ENCODE measurements around the gene CASP1.

DNA sequence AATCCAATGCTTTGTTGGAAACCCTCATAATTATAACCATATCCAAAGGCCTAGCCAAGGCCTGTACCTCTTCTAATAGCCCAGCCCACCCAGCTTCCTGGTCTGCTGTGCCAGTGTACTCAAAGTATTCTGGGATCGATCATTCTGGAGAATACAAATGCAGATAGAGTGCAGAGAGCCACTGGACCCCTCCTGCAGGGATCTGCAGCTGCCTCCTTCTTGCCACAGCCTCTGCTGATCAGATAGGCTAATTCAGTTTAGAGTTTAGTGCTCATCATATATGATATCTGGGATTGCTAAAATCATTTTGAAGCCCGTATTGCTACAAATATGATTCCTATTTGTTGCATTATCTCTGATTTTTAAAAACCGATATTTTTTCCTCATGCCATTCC, 29.5 kb downstream of the CASP1 start:
- TF ChIP-seq, protein P1, sequence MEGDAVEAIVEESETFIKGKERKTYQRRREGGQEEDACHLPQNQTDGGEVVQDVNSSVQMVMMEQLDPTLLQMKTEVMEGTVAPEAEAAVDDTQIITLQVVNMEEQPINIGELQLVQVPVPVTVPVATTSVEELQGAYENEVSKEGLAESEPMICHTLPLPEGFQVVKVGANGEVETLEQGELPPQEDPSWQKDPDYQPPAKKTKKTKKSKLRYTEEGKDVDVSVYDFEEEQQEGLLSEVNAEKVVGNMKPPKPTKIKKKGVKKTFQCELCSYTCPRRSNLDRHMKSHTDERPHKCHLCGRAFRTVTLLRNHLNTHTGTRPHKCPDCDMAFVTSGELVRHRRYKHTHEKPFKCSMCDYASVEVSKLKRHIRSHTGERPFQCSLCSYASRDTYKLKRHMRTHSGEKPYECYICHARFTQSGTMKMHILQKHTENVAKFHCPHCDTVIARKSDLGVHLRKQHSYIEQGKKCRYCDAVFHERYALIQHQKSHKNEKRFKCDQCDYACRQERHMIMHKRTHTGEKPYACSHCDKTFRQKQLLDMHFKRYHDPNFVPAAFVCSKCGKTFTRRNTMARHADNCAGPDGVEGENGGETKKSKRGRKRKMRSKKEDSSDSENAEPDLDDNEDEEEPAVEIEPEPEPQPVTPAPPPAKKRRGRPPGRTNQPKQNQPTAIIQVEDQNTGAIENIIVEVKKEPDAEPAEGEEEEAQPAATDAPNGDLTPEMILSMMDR (conservative IDR thresholded peaks at IDR 0.05; ENCODE audit: low read length) = no peak
- TF ChIP-seq EZH2phosphoT487 (IDR thresholded peaks at IDR 0.05; ENCODE audit: borderline replicate concordance, low read depth, low read length) = no peak
